GM18498 (cell line): ENCODE measurements around the gene LRRC8B.

ENCODE experiments used
- ATAC-seq: cut with Tn5 transposase; IDR thresholded peaks from one replicate; pipeline ENCODE4 v1.9.1; 2021; ENCODE audit warnings: mild to moderate bottlenecking, moderate library complexity; ENCODE audit not compliant: unreplicated experiment

Gene LRRC8B

DNA sequence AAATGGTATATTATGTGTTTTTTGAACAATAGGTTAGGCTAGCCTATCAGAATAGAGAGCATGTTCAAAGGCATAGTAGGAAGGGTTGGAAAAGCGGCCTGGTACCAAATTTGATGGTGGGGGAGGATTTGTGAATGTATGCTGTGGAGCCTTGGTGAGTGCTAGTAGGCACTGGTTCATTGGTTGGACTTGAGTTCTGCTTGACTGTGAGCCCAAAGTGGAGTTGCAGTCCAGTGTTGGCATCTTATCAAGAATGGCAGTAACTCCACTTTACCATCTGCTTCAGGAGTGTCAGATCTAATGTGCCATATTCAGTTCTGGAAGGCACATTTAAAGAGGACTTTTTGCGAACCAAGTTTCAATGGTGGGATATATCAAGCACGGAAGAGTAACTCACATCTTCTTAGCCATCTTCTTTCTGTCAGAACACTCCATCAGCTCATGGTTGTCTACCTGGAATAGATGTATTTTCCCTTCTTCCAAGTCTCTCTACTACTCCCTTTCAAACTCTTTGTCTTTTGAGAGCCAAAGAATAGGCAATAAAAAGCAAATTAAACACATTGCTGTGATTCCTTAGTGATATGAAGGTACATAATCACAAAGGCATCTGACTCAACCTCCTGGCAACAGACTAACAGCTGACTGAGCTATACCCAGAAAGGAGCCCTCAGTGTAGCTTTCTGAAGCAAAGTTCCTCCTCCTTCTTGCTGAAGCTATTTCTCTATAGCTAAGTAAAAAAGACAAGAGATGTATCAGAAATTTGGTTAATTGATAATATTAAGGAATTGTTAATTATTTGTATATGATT, 21.7 kb downstream of the LRRC8B start:
- ATAC-seq, result no peak

DNA sequence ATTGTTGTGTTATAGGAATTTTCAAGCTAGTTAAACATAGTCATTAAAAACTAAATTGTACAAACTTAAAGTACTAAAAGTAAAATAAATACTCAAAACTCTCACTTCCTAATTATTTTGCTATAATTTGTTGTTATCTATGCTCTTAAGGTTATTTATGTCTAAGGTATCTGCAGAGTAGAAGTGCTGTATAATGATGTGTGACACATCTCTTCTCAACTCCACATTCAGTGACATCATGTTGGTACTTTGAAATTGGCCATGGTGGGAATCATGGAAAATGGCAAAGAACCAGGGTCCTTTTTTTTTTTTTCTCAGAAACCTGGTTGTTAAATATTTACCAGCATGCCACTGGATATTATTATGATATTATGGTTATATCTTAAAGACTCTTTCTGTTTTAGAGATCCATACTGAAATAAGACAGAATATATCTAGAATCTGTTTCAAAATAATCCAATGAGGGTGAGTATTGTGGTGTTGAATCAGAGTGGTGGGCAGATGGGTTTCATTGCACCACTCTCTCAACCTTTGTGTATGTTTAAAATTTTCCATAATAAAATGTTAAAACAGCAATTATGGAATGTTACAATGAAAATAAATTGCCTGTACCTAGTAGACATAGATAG, 22.4 kb downstream of the LRRC8B start:
- ATAC-seq, result no peak

DNA sequence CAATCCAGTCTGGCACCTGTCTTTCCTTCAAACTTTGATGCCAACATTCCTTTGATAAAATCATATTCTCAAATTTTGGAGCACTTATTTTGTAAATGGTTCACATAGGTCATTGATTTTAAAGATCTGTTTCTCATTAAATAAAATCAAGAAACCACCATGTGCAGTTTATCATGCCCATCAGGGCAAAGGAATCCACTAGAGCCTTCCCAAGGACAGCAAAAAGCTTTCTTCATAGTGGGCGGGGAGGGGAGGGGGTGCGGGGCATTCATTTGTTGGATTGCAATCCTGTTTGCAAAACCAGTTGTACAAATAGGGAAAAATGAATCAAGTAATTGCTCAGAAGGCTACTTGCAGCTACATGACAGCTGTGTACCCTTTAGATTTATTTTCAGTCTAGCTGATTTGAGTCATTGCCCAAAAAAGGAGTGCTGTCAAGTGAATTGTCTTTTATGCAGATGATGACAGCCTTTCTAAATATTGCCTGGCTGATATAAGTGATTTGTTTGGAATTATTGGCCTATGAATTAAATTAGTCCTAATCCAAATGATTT, 23.0 kb downstream of the LRRC8B start:
- no peak for ATAC-seq

DNA sequence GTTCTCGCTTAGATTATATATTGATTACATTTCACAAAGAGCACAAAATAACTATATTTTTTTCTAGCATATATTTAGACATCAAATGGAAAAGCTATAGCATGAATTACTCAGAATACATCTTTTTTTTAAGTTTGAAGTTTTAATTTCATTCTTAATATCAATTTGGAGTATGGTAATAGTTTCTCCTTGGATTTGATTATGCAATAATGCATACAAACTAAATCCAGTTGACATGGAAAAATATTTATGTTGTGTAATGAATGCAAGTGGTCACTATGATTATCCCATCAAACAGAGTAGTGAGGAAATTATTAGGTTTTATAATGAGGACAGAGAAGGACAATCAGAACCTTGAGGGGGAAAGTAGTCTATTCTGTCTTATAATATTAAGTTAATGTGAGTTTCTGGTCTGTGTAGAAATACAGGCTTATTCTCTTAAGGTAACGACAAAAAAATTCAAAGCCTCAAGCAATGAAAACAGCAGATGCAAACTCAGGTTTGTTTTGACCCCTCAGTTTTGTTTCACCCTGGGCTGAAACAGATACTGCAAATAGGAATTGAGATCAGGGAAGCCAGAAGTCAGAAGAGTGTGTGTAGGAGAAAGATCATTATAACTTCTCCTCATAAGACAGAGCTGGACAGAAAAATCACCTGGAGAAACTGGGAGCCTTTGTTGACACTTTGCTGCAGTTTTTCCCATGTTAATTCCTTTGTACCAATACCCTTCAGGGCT, 23.7 kb downstream of the LRRC8B start:
- ATAC-seq, result no peak

DNA sequence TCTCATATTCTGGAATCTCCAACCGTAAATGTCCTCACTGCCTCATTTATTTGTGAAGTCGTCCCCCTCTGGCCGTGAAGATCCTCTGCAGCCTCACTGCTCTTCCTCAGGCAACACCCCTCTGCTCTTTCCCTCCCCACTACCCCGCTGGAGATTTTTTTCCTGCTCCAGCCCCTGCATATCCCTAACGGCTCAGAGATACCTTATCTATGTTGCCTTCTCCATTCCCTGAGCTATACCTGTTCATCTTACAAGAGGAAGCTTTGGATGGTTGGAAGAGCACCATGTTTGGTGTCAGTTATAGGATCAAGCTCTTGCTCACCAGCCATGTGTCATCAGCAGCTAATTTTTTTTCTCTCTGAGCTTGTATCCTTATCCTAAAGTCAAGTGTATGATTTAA, 26.4 kb downstream of the LRRC8B start:
- ATAC-seq, result no peak

DNA sequence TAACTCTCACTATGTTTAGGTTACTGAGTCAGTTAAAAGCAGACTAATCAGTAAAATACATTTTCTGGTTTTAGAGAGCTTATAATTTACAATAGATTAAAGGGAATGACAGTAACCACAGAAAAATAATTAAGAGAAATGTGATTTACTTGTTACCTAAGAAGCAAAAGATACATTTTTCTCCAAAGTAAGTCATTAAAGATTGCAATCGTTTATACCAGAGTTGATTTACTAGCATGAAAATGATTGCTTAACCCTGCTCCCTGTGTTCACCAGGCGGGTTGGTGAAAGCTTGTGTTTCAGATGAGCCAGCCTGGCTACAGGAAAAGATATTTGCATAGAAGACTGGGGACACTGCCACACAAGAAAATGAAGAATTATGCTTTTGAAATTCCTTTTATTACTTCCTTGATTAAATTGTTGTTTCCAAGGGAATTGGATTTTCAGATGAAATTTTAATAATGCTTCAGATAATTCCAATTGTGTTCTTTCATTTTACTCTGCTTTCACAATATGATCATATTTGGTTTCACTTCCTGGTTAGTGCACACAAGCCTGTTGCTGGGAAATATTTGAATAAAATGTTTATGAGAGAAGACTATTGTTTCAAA, 27.9 kb downstream of the LRRC8B start:
- ATAC-seq, result peak; percentile 82

DNA sequence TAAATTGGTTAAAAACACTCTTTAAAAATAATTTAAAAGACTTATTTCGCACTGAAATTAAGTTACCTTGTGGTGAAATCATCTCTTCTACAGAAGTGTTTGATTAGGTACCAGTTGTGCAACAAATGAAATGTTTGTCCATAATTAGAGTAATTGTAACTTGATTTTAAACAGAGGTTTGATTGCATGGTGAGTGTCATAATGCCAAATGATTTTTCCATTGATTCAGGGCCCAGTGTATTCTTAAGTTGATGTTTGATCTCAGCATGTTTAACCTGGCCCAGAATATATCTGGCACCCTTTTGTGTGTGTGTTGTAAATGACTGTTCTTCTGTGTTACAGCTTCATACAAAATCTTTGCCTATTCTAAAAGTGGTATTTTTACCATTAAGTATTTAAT, 28.5 kb downstream of the LRRC8B start:
- ATAC-seq, result no peak

DNA sequence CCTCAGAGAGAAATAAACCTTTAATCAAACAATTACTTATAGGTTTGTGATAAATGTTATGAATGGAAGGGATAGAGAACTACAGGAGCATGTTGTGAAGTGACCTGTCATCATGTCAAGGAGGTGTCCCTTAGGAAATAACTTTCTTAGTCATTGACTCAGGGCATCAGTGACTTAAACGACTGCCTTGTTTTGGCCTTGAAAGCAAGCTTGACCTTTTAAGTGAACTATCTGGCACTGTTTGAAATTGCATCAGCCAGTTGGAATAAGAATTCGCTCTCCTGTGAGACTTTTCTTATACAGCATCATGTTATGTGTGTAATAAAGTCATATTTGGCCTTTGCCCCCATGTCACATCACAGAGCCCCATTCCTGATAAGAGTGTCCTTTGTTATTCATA, 30.9 kb downstream of the LRRC8B start:
- ATAC-seq, result no peak

DNA sequence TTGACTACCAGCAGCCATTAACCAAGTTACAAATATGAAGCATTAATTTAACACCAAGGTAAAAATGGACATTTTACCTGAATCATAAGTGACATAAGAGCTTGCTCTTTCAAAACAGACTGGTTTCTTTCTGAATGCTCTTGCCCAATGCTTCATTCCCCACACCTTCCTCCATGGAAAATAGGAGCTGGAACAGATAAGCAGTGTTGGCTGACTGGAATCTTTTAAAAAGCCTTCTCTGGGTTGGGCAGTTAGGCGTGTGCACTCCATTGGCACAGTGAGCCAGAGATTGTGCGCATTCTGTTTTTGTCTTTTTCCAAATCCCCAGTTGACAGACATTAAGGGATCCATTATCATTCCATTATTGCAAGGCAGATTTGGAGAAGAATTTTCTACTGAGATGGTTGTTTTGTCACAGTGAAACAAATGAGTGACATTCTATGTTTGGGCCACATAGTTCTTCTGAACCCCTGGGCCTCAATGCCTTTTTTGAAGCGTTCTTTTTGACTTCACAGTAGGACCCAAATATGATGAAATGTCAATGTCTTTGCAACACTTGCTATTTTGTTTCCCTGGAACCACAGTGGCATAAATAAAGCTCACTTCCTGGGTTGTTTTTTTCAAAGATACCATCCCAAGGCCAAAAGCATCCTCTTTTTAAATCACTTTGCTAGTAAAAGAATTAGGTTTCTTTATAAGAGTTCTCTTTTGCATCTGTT, 32.3 kb downstream of the LRRC8B start:
- no peak for ATAC-seq

DNA sequence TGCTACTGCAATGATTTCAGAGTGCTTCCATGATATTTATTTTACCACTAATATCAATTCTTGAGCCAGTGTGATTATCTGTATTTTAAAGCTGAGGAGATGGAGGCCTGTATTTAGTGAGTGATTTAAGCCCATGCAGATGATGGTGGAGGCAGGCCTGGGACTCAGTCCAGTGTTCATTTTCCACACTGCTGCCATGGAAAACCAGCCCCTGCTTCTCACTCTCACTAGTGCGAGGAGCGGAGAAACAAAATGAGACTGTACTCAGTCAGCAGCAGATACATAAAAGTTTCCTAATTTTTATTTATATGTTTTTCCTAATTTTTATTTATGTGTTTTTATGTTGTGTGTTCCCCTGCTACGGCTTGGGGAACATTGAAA, 32.8 kb downstream of the LRRC8B start:
- ATAC-seq, result no peak

DNA sequence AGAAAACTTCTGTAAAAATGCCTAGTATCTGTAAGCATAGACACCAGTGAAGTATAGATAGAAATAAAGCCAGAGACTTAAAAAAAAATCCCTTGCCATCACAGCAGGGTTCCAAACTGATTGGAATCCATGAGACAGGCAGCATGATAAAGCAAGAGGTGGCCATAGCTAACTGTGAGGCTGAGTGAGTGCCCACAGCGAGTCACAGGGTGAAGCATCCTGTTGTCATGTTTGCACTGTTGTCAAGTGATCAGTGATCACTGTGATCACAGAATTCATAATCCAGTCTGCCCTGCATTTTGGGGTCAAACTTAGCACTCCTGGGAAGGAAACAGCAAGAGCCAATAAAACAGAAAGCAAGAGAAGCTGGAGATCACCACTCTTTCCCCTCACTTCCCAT, 33.3 kb downstream of the LRRC8B start:
- ATAC-seq, result no peak

DNA sequence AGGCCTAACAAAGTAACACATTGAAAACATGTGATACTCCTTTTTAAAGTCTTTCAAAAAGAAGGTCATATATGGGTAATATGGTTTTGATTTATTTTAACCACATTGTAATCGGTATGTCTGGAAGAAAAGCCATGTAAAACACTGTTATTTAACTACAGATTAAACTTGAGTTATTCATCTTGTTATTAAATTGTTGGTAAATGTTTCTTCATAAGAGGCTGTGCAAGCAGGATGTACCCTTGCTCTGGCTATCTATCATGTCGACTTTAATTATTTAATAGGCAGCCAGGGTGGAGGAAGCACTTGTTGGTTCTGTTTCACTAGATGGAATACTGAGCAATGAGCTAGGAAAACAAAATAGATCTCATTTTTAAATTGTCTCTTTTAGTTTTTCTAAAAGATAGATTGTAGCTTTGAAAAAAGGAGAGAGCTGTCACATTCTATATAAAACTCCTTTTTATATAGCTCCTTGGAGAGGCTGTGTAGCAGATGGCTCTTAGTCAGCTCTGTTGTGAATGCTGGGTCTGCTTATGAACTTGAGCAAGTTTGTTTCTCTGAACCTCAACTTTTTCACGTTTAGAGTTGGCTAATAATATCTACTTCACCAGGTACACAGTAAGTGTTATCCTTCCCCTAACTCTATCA, 39.5 kb downstream of the LRRC8B start:
- ATAC-seq, result no peak

DNA sequence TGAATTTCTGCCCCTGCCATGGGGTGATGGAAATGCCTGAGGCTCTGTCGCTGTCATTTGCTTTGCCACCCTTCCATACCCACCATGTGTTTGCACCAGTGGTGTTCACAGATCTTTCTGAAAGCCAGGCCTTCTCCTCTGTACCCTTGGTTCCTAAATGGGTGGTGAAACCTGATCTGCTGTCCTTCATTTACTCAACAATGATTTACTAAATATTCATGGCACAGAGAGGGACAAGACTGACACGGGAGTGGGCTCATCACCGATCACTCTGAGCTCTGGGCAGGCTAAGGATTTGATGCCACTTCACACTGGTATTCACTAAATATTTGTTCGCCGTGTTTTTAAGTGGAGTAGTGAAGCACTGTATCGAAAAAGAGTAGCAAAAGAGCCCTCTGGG, 40.9 kb downstream of the LRRC8B start:
- ATAC-seq, result no peak

DNA sequence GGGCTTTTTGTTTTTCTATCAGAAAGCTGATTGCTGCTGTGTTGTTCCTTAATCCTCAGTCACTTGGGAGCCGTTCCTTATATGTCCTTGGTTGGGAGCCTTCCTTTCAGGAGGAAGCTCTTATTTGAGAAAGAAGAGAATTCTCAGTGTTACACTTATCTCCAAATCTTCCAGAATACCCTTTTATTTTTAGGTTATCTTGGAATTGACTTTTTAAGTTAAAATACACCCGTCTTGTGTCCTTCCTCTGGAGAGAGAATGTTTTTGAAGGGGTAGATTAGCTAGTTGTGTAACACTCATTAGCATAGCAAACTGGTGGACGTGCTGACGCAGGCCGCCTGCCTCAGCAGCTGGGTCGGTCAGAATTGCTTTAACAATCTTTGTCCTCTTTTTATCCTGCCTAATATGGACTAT, 42.1 kb downstream of the LRRC8B start:
- ATAC-seq, result no peak

DNA sequence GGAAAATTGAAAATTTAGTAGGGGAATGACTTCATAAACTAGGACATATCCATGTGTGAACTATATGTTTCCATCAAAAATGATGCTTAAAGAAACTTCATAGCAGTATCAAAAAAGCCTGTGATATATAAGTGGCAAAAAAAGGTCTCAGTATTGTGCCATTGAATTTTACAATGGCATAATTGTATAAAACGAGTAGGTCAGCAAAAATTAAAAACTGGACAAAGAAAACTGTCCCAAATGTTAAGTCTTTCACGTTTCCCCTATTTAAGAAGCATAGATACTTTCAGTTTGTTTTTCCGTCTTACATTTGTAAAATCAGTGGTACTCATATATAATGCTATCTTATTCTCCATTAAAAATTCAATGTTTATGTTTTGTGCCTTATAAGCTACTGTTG, 43.2 kb downstream of the LRRC8B start:
- no peak for ATAC-seq

DNA sequence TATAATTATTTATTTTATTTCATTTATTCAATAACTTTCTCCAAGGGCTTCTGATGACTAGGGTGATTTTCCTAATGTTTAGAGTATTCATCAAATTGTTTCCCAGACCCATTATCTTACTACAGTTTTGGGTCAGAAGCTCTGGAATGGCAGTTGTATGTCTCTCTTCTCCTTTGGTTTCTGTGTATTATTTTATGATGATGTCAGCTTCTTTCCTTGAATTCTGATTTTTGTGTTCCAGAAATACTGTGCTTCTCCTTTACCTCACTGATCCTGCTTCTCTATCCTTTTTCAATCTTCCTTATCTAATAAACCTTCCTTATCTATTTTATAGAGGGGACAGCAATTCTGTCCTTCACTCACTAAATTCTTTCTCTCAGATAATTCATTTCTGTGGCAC, 48.8 kb downstream of the LRRC8B start:
- no peak for ATAC-seq

DNA sequence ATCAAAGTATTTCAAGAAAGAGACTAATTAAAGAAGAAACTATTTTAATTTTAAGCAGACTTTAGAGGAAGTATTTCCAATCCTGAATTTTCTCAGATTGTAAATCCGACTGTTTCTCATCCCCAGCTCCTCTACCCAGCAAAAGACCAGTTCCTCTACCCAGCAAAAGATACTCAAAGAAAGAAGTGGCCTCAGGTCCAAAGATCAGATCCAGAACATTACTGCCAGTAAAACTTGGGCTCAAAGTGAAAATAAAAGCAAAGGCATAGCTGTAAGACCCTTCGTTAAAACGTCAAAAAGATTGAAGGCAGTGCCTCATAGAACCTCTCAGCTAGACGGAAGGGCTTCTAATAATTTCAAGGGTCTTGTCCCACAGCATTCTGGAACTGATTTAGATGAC, 50.0 kb downstream of the LRRC8B start:
- no peak for ATAC-seq

DNA sequence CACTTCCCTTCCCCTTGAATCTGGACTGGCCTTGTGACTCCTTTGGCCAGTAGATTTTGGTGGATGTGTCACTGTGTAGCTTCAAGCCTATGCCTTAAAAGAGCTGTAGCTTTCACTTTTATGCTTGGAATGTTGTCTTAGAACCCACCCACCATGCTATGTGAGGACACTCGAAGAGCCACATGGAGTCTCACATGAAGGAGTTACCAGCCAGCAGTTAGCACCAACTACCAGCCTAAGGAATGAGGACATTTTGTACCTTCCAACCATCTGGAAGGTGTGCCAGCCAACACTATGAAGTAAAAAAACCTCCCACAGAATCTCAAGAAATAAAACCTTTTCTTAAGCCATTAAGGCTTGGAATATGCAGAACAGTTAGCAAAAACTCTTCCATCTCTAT, 50.6 kb downstream of the LRRC8B start:
- ATAC-seq, result no peak

DNA sequence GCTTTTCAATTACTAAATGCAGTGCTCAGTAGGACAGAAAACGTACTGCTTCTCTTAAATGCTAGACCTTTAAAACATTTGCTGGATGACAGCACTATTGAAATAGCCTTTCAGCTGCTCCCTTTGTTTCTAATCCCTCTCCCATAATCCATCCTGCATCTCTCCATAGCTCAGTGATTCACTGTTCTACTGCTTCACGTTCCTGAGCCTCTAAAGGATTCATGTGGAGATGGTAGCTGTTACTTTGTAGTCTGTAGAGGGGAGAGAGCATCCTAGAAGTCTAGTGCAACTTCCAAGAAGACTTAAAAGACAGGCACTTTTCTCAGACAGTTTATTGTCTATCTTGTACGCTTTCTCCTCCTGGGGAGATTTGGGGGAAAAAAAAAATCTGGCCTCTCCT, 51.4 kb downstream of the LRRC8B start:
- ATAC-seq, result no peak

DNA sequence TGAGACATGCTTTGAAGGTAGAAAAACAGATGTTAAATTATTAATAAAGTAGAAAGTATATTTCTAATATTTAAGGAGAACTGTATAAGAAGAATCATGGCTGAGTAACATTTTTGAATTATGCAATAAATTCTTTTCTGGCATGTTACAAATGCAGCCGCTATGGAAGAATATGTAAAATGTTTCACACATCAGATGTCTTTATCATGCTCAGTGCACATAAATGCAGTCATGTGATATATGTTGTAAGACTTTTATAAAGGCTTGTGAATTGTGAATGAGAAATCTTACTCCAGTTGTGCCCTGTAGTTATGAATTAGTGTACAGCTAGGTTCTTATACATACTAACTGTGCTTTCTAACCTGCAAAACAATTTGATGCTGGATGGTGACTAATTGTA, 53.5 kb downstream of the LRRC8B start:
- ATAC-seq, result no peak
